Spleen (tissue), 7 donors: ENCODE data around the gene SUMO3.

Experiments used
- CTCF ChIP-seq, 11 experiments: fragments of 200-600 bp in 7 of 11; fragments of 450-650 bp in 4 of 11; sonication (generic) in 4 of 11; IDR thresholded peaks in 8 of 11; conservative IDR thresholded peaks in 3 of 11; 1 replicate in 7 of 11; 2 replicates in 4 of 11; pipeline versions ENCODE4 v1.4.0 to v1.8.0; 2016 to 2021; ENCODE audit warnings: antibody characterized with exemption in 11 of 11, inconsistent platforms in 4 of 11, mild to moderate bottlenecking in 1 of 11
- POLR2AphosphoS5 ChIP-seq, 3 donors: sonication (generic); formaldehyde crosslinking; IDR thresholded peaks; one replicate each; pipeline ENCODE4 v1.5.1; 2017; ENCODE audit warnings: antibody characterized with exemption in 3 of 3
- donor health status: DM: no; HTN: no; CAD: no; lungs with moderate emphysema.
- donor health status: DM: no; HTN: no; CAD: no.
- donor health status: DM: no; HTN: no; CAD: no.

GRCh38 chr21:44780137-44780502 is 37.7 kb downstream of the SUMO3 start:
- no peak for TF ChIP-seq CTCF (IDR thresholded peaks at IDR 0.05 in 8 of 11, conservative IDR thresholded peaks at IDR 0.05 in 3 of 11)
- TF ChIP-seq POLR2AphosphoS5 (IDR thresholded peaks at IDR 0.05) = no peak
